IMR-90 (cell line): Measurements from ENCODE around the gene CNOT2. TPM values are rescaled to one million over a fixed set of nuclear protein-coding genes. Genes with fewer than 3 reads are reported as not detected.

ENCODE experiments used
- ATAC-seq: fragments of 200-7000 bp; cut with Tn5 transposase; 2 replicates; pipeline ENCODE4 v1.9.1; 2020; ENCODE audit warnings: low read depth, mild to moderate bottlenecking, moderate library complexity
- BruUV-seq: library from RNA; stranded (reverse); fragments of 400-500 nt; replicated peaks from 2 replicates; lab custom pipeline; 2021; lab: Mats Ljungman, UMichigan
- CTCF ChIA-PET: fragments of 300-600 bp; formaldehyde crosslinking; extraction: SDS; loops from one replicate; lab custom pipeline; 2021; ENCODE audit warnings: antibody characterized with exemption; lab: Yijun Ruan, JAX
- POLR2A ChIA-PET: fragments of 300-600 bp; sonication (Branson Sonifier 250); formaldehyde crosslinking; loops from one replicate; lab custom pipeline; 2022; ENCODE audit warnings: antibody characterized with exemption; ENCODE audit not compliant: unreplicated experiment; lab: Charles Lee
- DNase-seq: peaks from one replicate; pipeline ENCODE4 v3.0.0; 2013
- H2AFZ ChIP-seq: replicated peaks from 2 replicates; pipeline ENCODE3; 2013; ENCODE audit warnings: low read length, mild to moderate bottlenecking; ENCODE audit not compliant: poor library complexity
- H2AK5ac ChIP-seq: 2 replicates; pipeline ENCODE4 v1.6.1; 2013; ENCODE audit warnings: low read depth, low read length, inconsistent platforms
- H2AK9ac ChIP-seq: replicated peaks from 2 replicates; pipeline ENCODE3; 2013; ENCODE audit warnings: mild to moderate bottlenecking, low read depth, low read length, moderate library complexity; ENCODE audit not compliant: poor library complexity
- H2BK120ac ChIP-seq: 2 replicates; pipeline ENCODE4 v1.6.1; 2013; ENCODE audit warnings: low read depth, low read length, inconsistent platforms
- H2BK15ac ChIP-seq: 3 replicates; pipeline ENCODE4 v1.6.1; 2013; ENCODE audit warnings: low read depth, low read length, inconsistent platforms
- H2BK20ac ChIP-seq: 2 replicates; pipeline ENCODE4 v1.6.1; 2013; ENCODE audit warnings: low read depth, mild to moderate bottlenecking, inconsistent platforms, low read length, moderate library complexity
- H2BK5ac ChIP-seq: 2 replicates; pipeline ENCODE4 v1.6.1; 2013; ENCODE audit warnings: mild to moderate bottlenecking, low read depth, low read length, inconsistent platforms; ENCODE audit not compliant: poor library complexity, severe bottlenecking
- H3K14ac ChIP-seq: replicated peaks from 2 replicates; pipeline ENCODE4 v1.6.1; 2013; ENCODE audit warnings: low read depth, low read length, inconsistent platforms
- H3K18ac ChIP-seq: 2 replicates; pipeline ENCODE4 v1.6.1; 2013; ENCODE audit warnings: low read depth, low read length, control low read depth
- H3K23ac ChIP-seq: 2 replicates; pipeline ENCODE4 v1.6.1; 2013; ENCODE audit warnings: low read depth, low read length, inconsistent platforms
- H3K27ac ChIP-seq: 2 replicates; pipeline ENCODE4 v1.5.1; 2013; ENCODE audit warnings: mild to moderate bottlenecking, control low read depth, low read length; ENCODE audit not compliant: insufficient read depth
- H3K27me3 ChIP-seq: 2 replicates; pipeline ENCODE4 v1.6.1; 2013; ENCODE audit warnings: low read length; ENCODE audit not compliant: control insufficient read depth, insufficient read depth
- H3K36me3 ChIP-seq: 2 replicates; pipeline ENCODE4 v1.6.1; 2013; ENCODE audit warnings: low read length, mixed read lengths; ENCODE audit not compliant: control insufficient read depth, insufficient read depth
- H3K4ac ChIP-seq: 2 replicates; pipeline ENCODE4 v1.6.1; 2013; ENCODE audit warnings: low read depth, low read length, inconsistent platforms
- H3K4me1 ChIP-seq: 2 replicates; pipeline ENCODE4 v1.6.1; 2013; ENCODE audit warnings: low read length, mixed read lengths; ENCODE audit not compliant: control insufficient read depth, insufficient read depth
- H3K4me2 ChIP-seq: 2 replicates; pipeline ENCODE4 v1.6.1; 2013; ENCODE audit warnings: low read depth, mild to moderate bottlenecking, control low read depth, low read length, moderate library complexity
- H3K4me3 ChIP-seq: 2 replicates; pipeline ENCODE4 v1.5.1; 2013; ENCODE audit warnings: low read depth, mild to moderate bottlenecking, control low read depth, low read length, moderate library complexity; ENCODE audit not compliant: insufficient read depth
- H3K56ac ChIP-seq: 2 replicates; pipeline ENCODE4 v1.6.1; 2013; ENCODE audit warnings: low read length, inconsistent platforms; ENCODE audit not compliant: insufficient read depth; ENCODE audit errors: extremely low read depth
- H3K79me1 ChIP-seq, 2 experiments: 2 replicates each; pipeline ENCODE4 v1.6.1; 2013; ENCODE audit warnings: low read length in 2 of 2, inconsistent platforms in 1 of 2, low read depth in 1 of 2
- H3K9ac ChIP-seq: 2 replicates; pipeline ENCODE4 v1.6.1; 2013; ENCODE audit warnings: low read depth, low read length, control low read depth
- H3K9me1 ChIP-seq: 2 replicates; pipeline ENCODE4 v1.6.1; 2013; ENCODE audit warnings: low read length, inconsistent platforms; ENCODE audit not compliant: insufficient read depth
- H3K9me3 ChIP-seq: 2 replicates; pipeline ENCODE4 v1.6.1; 2013; ENCODE audit warnings: low read length; ENCODE audit not compliant: control insufficient read depth, insufficient read depth
- H4K20me1 ChIP-seq: 2 replicates; pipeline ENCODE4 v1.6.1; 2013; ENCODE audit warnings: low read length, inconsistent platforms; ENCODE audit not compliant: insufficient read depth
- H4K5ac ChIP-seq: 2 replicates; pipeline ENCODE4 v1.6.1; 2013; ENCODE audit warnings: mild to moderate bottlenecking, low read depth, low read length, control low read depth
- H4K8ac ChIP-seq, 2 experiments: 2 replicates each; pipeline ENCODE4 v1.6.1; 2013; ENCODE audit warnings: low read depth in 2 of 2, low read length in 2 of 2, control low read depth in 1 of 2, inconsistent platforms in 1 of 2
- H4K91ac ChIP-seq: 2 replicates; pipeline ENCODE4 v1.6.1; 2013; ENCODE audit warnings: low read depth, low read length, inconsistent platforms; ENCODE audit not compliant: insufficient read depth
- BHLHE40 ChIP-seq: fragments of 150-350 bp; IDR thresholded peaks from 2 replicates; pipeline ENCODE4 v1.6.1; 2016; ENCODE audit warnings: mild to moderate bottlenecking, low read depth, low read length
- CEBPB ChIP-seq: IDR thresholded peaks from 2 replicates; pipeline ENCODE4 v1.6.1; 2012; ENCODE audit warnings: low read depth, low read length, improper control_type of control experiment
- CHD1 ChIP-seq: IDR thresholded peaks from 2 replicates; pipeline ENCODE4 v1.6.1; 2012; ENCODE audit warnings: low read depth, low read length, improper control_type of control experiment
- FOS ChIP-seq: fragments of 150-350 bp; IDR thresholded peaks from 2 replicates; pipeline ENCODE4 v1.6.1; 2016; ENCODE audit warnings: low read depth, low read length
- NFE2L2 ChIP-seq: fragments of 150-350 bp; IDR thresholded peaks from 2 replicates; pipeline ENCODE4 v1.6.1; 2016; ENCODE audit warnings: low read depth, mild to moderate bottlenecking, low read length
- POLR2A ChIP-seq: IDR thresholded peaks from 2 replicates; pipeline ENCODE4 v1.6.1; 2012; ENCODE audit warnings: mild to moderate bottlenecking, low read depth, low read length
- RAD21 ChIP-seq: IDR thresholded peaks from 2 replicates; pipeline ENCODE4 v1.6.1; 2012; ENCODE audit warnings: low read length, improper control_type of control experiment
- RCOR1 ChIP-seq: IDR thresholded peaks from 2 replicates; pipeline ENCODE4 v1.6.1; 2012; ENCODE audit warnings: mild to moderate bottlenecking, low read length, improper control_type of control experiment; ENCODE audit not compliant: insufficient replicate concordance
- RFX5 ChIP-seq: IDR thresholded peaks from 2 replicates; pipeline ENCODE4 v1.8.0; 2012; ENCODE audit warnings: low read depth, mild to moderate bottlenecking, low read length, moderate library complexity
- SMC3 ChIP-seq: fragments of 150-350 bp; IDR thresholded peaks from 2 replicates; pipeline ENCODE4 v1.6.1; 2016; ENCODE audit warnings: low read depth, mild to moderate bottlenecking, antibody characterized with exemption, low read length, moderate library complexity
- WGBS, 2 experiments: methylation state at CpG; one replicate each; pipeline versions ENCODE4 v1.1.5 to v1.1.7; 2013; ENCODE audit warnings: missing lambda C conversion rate in 2 of 2; ENCODE audit not compliant: insufficient read length in 1 of 2; ENCODE audit errors: extremely low coverage in 2 of 2; 5-methylcytosine and 5-hydroxymethylcytosine counted together
- dilution Hi-C: fragments of 300-500 bp; cut with HindIII; formaldehyde crosslinking; loops from one replicate; pipeline ENCODE4 v1.14.3; 2018; ENCODE audit warnings: low sequenced_read_pairs; ENCODE audit not compliant: unreplicated experiment
- in situ Hi-C: fragments of 300-500 bp; cut with MboI; formaldehyde crosslinking; loops from 3 replicates; pipeline ENCODE4 v1.14.3; 2019; ENCODE audit warnings: low sequenced_read_pairs, inconsistent platforms, mixed read lengths
- intact Hi-C: fragments of 100-400 bp; cut with micrococcal nuclease; formaldehyde crosslinking; loops from 2 replicates; pipeline ENCODE4 v1.10.0; 2022
- polyA plus RNA-seq, 3 experiments: library from polyadenylated mRNA; depleted of rRNA; stranded (reverse); fragments of >200 nt; gene quantifications; 2 replicates each; pipeline ENCODE4 v1.2.3, GENCODE V29; 2012; ENCODE audit warnings: low replicate concordance in 1 of 3
- total RNA-seq: library from RNA; depleted of rRNA; stranded (reverse); fragments of >200 nt; gene quantifications from 2 replicates; pipeline ENCODE4 v1.2.3, GENCODE V29; 2012
- TF ChIP-seq, protein P1 (sequence below): fragments of 150-350 bp; IDR thresholded peaks from 2 replicates; pipeline ENCODE4 v1.6.1; 2016; ENCODE audit warnings: low read depth, mild to moderate bottlenecking, low read length, moderate library complexity, borderline replicate concordance

The CNOT2 gene
- total and polyA plus RNA-seq, 2 of the 4 experiments (the other 2 are of a cell fraction), result 63.4 to 159 TPM

DNA sequence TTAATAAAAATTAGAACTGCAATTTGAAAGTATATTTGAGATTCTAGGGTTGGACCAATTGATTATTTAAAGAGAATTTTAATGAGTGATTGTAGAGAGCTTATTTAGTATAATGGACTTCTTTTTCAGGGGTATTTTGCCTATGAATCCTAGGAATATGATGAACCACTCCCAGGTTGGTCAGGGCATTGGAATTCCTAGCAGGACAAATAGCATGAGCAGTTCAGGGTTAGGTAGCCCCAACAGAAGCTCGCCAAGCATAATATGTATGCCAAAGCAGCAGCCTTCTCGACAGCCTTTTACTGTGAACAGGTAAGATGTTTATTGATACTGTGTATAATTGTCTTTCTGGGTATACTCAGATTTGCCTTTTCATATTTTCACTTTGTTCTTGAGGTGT, 86.9 kb downstream of the CNOT2 start:
- Histone ChIP-seq H3K79me1 (peaks cover 14% of the 10 kb centered on the region in 2 experiments), H3K27me3 (no peaks in the 10 kb centered on the region), H2BK120ac (no peak overlapping the region), H3K4me3 (no peak overlapping the region), H3K14ac (no peak overlapping the region), H3K23ac (no peak overlapping the region), H3K36me3 (peaks cover 7% of the 10 kb centered on the region; the same call in 1 of the 2 replicates), H4K5ac (no peak overlapping the region), H3K4me2 (no peak overlapping the region), H2BK15ac (no peak overlapping the region), H4K91ac (no peak overlapping the region), H3K4me1 (no peaks in the 10 kb centered on the region), H2BK5ac (no peak overlapping the region), H3K4ac (no peak overlapping the region), H3K9me3 (no peaks in the 10 kb centered on the region), H4K8ac (no peak overlapping the region), H2AK9ac (no peak overlapping the region), H3K18ac (no peak overlapping the region), H3K9me1 (peaks cover 5% of the 10 kb centered on the region; the same call in 1 of the 2 replicates), H2AFZ (no peak overlapping the region), H4K20me1 (no peaks in the 10 kb centered on the region), H2BK20ac (no peak overlapping the region), H3K56ac (no peak overlapping the region), H3K9ac (no peak overlapping the region), H2AK5ac (no peak overlapping the region), H3K27ac (no peak overlapping the region)
- TF ChIP-seq FOS (no peak), RFX5 (no peak), SMC3 (no peak), CHD1 (no peak), POLR2A (no peak), RCOR1 (no peak), BHLHE40 (no peak), NFE2L2 (no peak), RAD21 (no peak), CEBPB (no peak)
- TF ChIP-seq, protein P1, sequence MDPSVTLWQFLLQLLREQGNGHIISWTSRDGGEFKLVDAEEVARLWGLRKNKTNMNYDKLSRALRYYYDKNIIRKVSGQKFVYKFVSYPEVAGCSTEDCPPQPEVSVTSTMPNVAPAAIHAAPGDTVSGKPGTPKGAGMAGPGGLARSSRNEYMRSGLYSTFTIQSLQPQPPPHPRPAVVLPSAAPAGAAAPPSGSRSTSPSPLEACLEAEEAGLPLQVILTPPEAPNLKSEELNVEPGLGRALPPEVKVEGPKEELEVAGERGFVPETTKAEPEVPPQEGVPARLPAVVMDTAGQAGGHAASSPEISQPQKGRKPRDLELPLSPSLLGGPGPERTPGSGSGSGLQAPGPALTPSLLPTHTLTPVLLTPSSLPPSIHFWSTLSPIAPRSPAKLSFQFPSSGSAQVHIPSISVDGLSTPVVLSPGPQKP, result no peak
- CTCF ChIA-PET, result interaction anchor here (0.6 to 0.9 kb wide), 2 partner anchors 10 to 68 kb away, joined by 3 read pairs; no protein-coding TSS in a partner anchor
- POLR2A ChIA-PET, result no interaction called here
- 100% methylated on average over 1 of the region's 2 CpGs; no CpG with 5 or more reads in 1 of the 2 experiments for WGBS, 2 experiments
- in situ Hi-C loops, result no loop called here
- intact Hi-C loops, result no loop called here
- no TSS peak for BruUV-seq
- DNase-seq (no peak), ATAC-seq (no peak)
- dilution Hi-C loops, result no loop called here
